HEK293T (cell line): Measurements from ENCODE around the gene CDK3.

Experiments used
- BHLHE40 ChIP-seq: fragments of 450-650 bp; IDR thresholded peaks from 2 replicates; pipeline ENCODE4 v1.6.1; 2016; ENCODE audit warnings: mild to moderate bottlenecking, moderate library complexity, borderline replicate concordance
- CTBP1 ChIP-seq: fragments of 450-650 bp; IDR thresholded peaks from 2 replicates; pipeline ENCODE4 v1.6.1; 2016; ENCODE audit warnings: borderline replicate concordance
- ELF4 ChIP-seq: fragments of 450-650 bp; IDR thresholded peaks from 2 replicates; pipeline ENCODE4 v1.6.1; 2017; ENCODE audit warnings: antibody characterized with exemption
- FOXA1 ChIP-seq: fragments of 450-650 bp; IDR thresholded peaks from 2 replicates; pipeline ENCODE4 v1.6.1; 2016; ENCODE audit warnings: mild to moderate bottlenecking
- FOXK2 ChIP-seq: fragments of 450-650 bp; IDR thresholded peaks from 2 replicates; pipeline ENCODE4 v1.6.1; 2016; ENCODE audit warnings: mild to moderate bottlenecking
- FOXM1 ChIP-seq: fragments of 450-650 bp; IDR thresholded peaks from 2 replicates; pipeline ENCODE4 v1.6.1; 2017; ENCODE audit warnings: mild to moderate bottlenecking, borderline replicate concordance
- HDGF ChIP-seq: fragments of 450-650 bp; IDR thresholded peaks from 2 replicates; pipeline ENCODE4 v1.6.1; 2017; ENCODE audit warnings: antibody characterized with exemption, borderline replicate concordance
- L3MBTL2 ChIP-seq: fragments of 450-650 bp; conservative IDR thresholded peaks from 2 replicates; pipeline ENCODE4 v1.6.1; 2016; ENCODE audit warnings: mild to moderate bottlenecking
- NFRKB ChIP-seq: fragments of 450-650 bp; IDR thresholded peaks from 2 replicates; pipeline ENCODE4 v1.6.1; 2016; ENCODE audit warnings: mild to moderate bottlenecking, moderate library complexity
- SP1 ChIP-seq: fragments of 450-650 bp; IDR thresholded peaks from 2 replicates; pipeline ENCODE4 v1.6.1; 2017
- SUZ12 ChIP-seq: fragments of 450-650 bp; IDR thresholded peaks from 2 replicates; pipeline ENCODE4 v1.6.1; 2016; ENCODE audit warnings: mild to moderate bottlenecking
- TARDBP ChIP-seq: fragments of 450-650 bp; IDR thresholded peaks from 2 replicates; pipeline ENCODE4 v1.6.1; 2016

- TF ChIP-seq BHLHE40: no peak
- no peak for TF ChIP-seq HDGF
- TF ChIP-seq SUZ12: no peak
- TF ChIP-seq FOXM1: no peak
- TF ChIP-seq ELF4: no peak
- TF ChIP-seq FOXA1: no peak
- no peak for TF ChIP-seq TARDBP
- no peak for TF ChIP-seq NFRKB
- no peak for TF ChIP-seq SP1
- no peak for TF ChIP-seq FOXK2
- no peak for TF ChIP-seq CTBP1
- TF ChIP-seq L3MBTL2: no peak
These were observed 24.3 kb upstream of the CDK3 start for GRCh38 chr17:75976175-75976848.
